Amygdala (tissue), 56 donors: ENCODE measurements around the gene OR12D1.

Experiments used
- DNase-seq, 56 donors: peaks; one replicate each; lab custom pipeline; 2025; lab: John Stamatoyannopoulos, UW

The OR12D1 gene

DNA sequence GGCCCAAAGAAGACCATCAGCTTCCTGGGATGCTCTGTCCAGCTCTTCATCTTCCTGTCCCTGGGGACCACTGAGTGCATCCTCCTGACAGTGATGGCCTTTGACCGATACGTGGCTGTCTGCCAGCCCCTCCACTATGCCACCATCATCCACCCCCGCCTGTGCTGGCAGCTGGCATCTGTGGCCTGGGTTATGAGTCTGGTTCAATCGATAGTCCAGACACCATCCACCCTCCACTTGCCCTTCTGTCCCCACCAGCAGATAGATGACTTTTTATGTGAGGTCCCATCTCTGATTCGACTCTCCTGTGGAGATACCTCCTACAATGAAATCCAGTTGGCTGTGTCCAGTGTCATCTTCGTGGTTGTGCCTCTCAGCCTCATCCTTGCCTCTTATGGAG, 47.3 kb downstream of the OR12D1 start:
- no peak for DNase-seq

DNA sequence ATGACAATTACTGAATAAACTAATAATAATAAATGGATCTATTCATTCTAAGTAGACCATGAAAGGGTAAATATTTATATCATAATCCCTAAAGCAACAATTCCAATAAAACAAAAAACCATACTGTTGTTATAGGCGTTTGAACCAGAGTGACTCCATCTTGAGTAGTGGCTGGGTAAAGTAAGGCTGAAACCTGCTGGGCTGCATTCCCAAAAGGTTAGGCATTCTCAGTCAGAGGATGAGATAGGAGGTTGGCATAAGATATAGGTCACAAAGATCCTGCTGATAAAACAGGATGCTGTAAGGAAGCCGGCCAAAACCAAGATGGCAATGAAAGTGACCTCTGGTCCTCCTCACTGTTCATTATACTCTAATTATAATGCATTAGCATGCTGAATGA, 50.6 kb downstream of the OR12D1 start:
- no peak for DNase-seq

DNA sequence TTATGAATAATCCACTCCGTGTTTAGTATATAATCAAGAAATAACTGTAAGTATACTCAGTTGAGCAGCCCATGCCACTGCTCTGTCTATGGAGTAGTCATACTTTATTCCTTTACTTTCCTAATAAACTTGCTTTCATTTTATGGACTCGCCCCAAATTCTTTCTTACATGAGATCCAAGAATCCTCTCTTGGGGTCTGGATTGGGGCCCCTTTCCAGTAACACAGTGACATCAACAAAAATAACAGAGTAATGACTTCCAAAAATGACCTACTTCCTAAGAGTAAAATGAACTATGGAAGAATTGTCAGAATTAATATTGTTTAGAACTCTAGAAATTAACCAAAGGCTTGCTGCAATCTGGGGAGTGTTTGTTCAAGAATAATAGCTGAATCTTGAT, 51.1 kb downstream of the OR12D1 start:
- DNase-seq, result no peak

DNA sequence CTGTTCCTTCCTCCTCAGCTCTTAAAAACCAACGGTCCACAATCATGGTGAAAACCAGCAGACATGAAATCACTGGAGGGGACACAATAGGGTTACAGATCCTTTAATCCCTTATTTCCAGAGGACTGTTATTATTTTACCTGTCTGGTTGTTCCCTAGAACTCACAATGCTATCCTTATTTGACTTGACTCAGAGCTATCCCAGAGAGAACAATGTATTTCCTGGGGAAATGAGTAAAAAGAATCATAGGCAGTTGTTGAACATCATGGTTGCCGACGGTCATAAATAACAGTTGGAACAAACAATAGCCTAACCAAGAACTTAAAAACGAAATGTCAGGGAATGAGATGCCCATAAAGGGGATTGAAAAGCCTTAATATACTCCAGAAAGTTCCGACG, 51.5 kb downstream of the OR12D1 start:
- DNase-seq, result no peak
